A549 (cell line): ENCODE data around the gene STAU1. TPM values are rescaled to one million over a fixed set of nuclear protein-coding genes. Genes with fewer than 3 reads are reported as not detected.

Experiments
- ATAC-seq, 2 experiments: fragments of 200-7000 bp in 1 of 2; fragments of >200 bp in 1 of 2; cut with Nextera tagmentation in 1 of 2; cut with Tn5 transposase in 1 of 2; 3 replicates each; pipeline versions ENCODE4 v1.8.0 to v1.9.1; 2018 to 2020; ENCODE audit warnings: mild to moderate bottlenecking in 1 of 2, moderate library complexity in 1 of 2
- CTCF ChIA-PET: fragments of 300-600 bp; sonication (Branson Sonifier 250); formaldehyde crosslinking; extraction: SDS; loops from one replicate; lab custom pipeline; 2021; ENCODE audit warnings: antibody characterized with exemption, inconsistent platforms; lab: Yijun Ruan, JAX
- POLR2A ChIA-PET: fragments of 350-600 bp; formaldehyde crosslinking; extraction: SDS; loops from one replicate; lab custom pipeline; 2021; ENCODE audit warnings: antibody characterized with exemption, inconsistent platforms; lab: Yijun Ruan, JAX
- DNase-seq, 2 experiments: peaks; one replicate each; pipeline versions ENCODE4 v3.0.0 to v3.0.0-alpha.2; 2011 to 2016; ENCODE audit warnings: low read depth in 1 of 2, low spot score in 1 of 2
- FAIRE-seq: peaks from 2 replicates; lab custom pipeline; 2011; peaks lifted over from hg19 to GRCh38; lab: Jason Lieb, UNC
- H3K27ac ChIP-seq, 2 experiments: fragments of >200 bp; sonication (Bioruptor Twin); formaldehyde crosslinking; 3 replicates each; pipeline ENCODE4 v1.5.1; 2016 to 2017
- H3K4me1 ChIP-seq: fragments of >200 bp; sonication (Bioruptor Twin); formaldehyde crosslinking; 3 replicates; pipeline ENCODE4 v1.6.1; 2016
- H3K4me2 ChIP-seq: fragments of >200 bp; sonication (Bioruptor Twin); formaldehyde crosslinking; 3 replicates; pipeline ENCODE4 v1.6.1; 2016
- H3K4me3 ChIP-seq: fragments of >200 bp; sonication (Bioruptor Twin); formaldehyde crosslinking; 3 replicates; pipeline ENCODE4 v1.5.1; 2016
- H3K9me3 ChIP-seq: fragments of >200 bp; sonication (Bioruptor Twin); formaldehyde crosslinking; 3 replicates; pipeline ENCODE4 v1.6.1; 2016
- BCL3 ChIP-seq: fragments of >200 bp; sonication (Bioruptor Twin); formaldehyde crosslinking; IDR thresholded peaks from 3 replicates; pipeline ENCODE4 v1.6.1; 2016
- BHLHE40 ChIP-seq: IDR thresholded peaks from 2 replicates; pipeline ENCODE4 v1.6.1; 2012; ENCODE audit warnings: low read depth, low read length, inconsistent platforms
- CBX2 ChIP-seq: fragments of 200-600 bp; sonication (generic); IDR thresholded peaks from 2 replicates; pipeline ENCODE4 v1.6.1; 2016; ENCODE audit warnings: low read depth, mild to moderate bottlenecking, borderline replicate concordance
- CBX8 ChIP-seq: fragments of 200-600 bp; sonication (generic); IDR thresholded peaks from 2 replicates; pipeline ENCODE4 v1.6.1; 2016
- CEBPB ChIP-seq, 2 experiments: fragments of >200 bp in 1 of 2; sonication (Bioruptor Twin) in 1 of 2; formaldehyde crosslinking in 1 of 2; IDR thresholded peaks; 2 replicates each; pipeline ENCODE4 v1.6.1; 2012 to 2016
- CHD2 ChIP-seq: fragments of 150-350 bp; IDR thresholded peaks from 2 replicates; pipeline ENCODE4 v1.6.1; 2014; ENCODE audit warnings: low read length; ENCODE audit not compliant: partially characterized antibody
- EHF ChIP-seq: fragments of 250-450 bp; sonication (Bioruptor Pico); IDR thresholded peaks from 2 replicates; pipeline ENCODE4 v1.5.0; 2020; ENCODE audit warnings: mild to moderate bottlenecking
- EHMT2 ChIP-seq: fragments of 200-600 bp; sonication (generic); IDR thresholded peaks from 2 replicates; pipeline ENCODE4 v1.6.1; 2016; ENCODE audit warnings: antibody characterized with exemption, low read depth, mild to moderate bottlenecking, moderate library complexity
- ESRRA ChIP-seq: fragments of 150-350 bp; IDR thresholded peaks from 2 replicates; pipeline ENCODE4 v1.6.1; 2014; ENCODE audit warnings: mild to moderate bottlenecking, low read length, borderline replicate concordance
- FOSB ChIP-seq: fragments of 250-450 bp; sonication (Bioruptor Pico); IDR thresholded peaks from 2 replicates; pipeline ENCODE4 v1.5.0; 2020; ENCODE audit warnings: mild to moderate bottlenecking, moderate library complexity
- FOXS1 ChIP-seq: fragments of 250-450 bp; sonication (Bioruptor Pico); IDR thresholded peaks from 2 replicates; pipeline ENCODE4 v1.5.0; 2020; ENCODE audit warnings: mild to moderate bottlenecking, moderate library complexity
- HDAC2 ChIP-seq: fragments of 200-600 bp; sonication (generic); IDR thresholded peaks from 2 replicates; pipeline ENCODE4 v1.6.1; 2016
- HEYL ChIP-seq: fragments of 250-450 bp; sonication (Bioruptor Pico); IDR thresholded peaks from 2 replicates; pipeline ENCODE4 v1.8.0; 2021; ENCODE audit warnings: mild to moderate bottlenecking, moderate library complexity
- HOXB13 ChIP-seq: fragments of 250-450 bp; sonication (Bioruptor Pico); IDR thresholded peaks from 2 replicates; pipeline ENCODE4 v1.5.0; 2020; ENCODE audit warnings: low read depth, mild to moderate bottlenecking, moderate library complexity
- HOXB5 ChIP-seq: fragments of 250-450 bp; sonication (Bioruptor Pico); IDR thresholded peaks from 2 replicates; pipeline ENCODE4 v1.5.0; 2020; ENCODE audit warnings: mild to moderate bottlenecking, moderate library complexity
- JUN ChIP-seq, 2 experiments: fragments of >200 bp; sonication (Bioruptor Twin); formaldehyde crosslinking; IDR thresholded peaks; 2 replicates in 1 of 2; 3 replicates in 1 of 2; pipeline ENCODE4 v1.6.1; 2016 to 2017
- JUNB ChIP-seq: fragments of >200 bp; sonication (Bioruptor Twin); formaldehyde crosslinking; IDR thresholded peaks from 2 replicates; pipeline ENCODE4 v1.6.1; 2016
- KDM1A ChIP-seq: fragments of 200-600 bp; sonication (generic); IDR thresholded peaks from 2 replicates; pipeline ENCODE4 v1.6.1; 2016; ENCODE audit warnings: low read depth, mild to moderate bottlenecking
- KDM5A ChIP-seq: fragments of 200-600 bp; sonication (generic); IDR thresholded peaks from 2 replicates; pipeline ENCODE4 v1.6.1; 2016; ENCODE audit warnings: antibody characterized with exemption, mild to moderate bottlenecking
- MAFK ChIP-seq: fragments of 450-650 bp; IDR thresholded peaks from 2 replicates; pipeline ENCODE4 v1.6.1; 2014; ENCODE audit not compliant: partially characterized antibody
- MAZ ChIP-seq: fragments of 150-350 bp; IDR thresholded peaks from 2 replicates; pipeline ENCODE4 v1.6.1; 2014; ENCODE audit warnings: antibody characterized with exemption, low read depth, low read length, borderline replicate concordance
- NFE2L2 ChIP-seq: fragments of 150-350 bp; conservative IDR thresholded peaks from 2 replicates; pipeline ENCODE4 v1.6.1; 2014; ENCODE audit warnings: low read length
- NPAS2 ChIP-seq: fragments of 250-450 bp; sonication (Bioruptor Pico); IDR thresholded peaks from 2 replicates; pipeline ENCODE4 v1.8.0; 2022; ENCODE audit warnings: mild to moderate bottlenecking, moderate library complexity, borderline replicate concordance
- POLR2A ChIP-seq: IDR thresholded peaks from 2 replicates; pipeline ENCODE4 v1.6.1; 2012; ENCODE audit warnings: mild to moderate bottlenecking, low read length
- POLR2AphosphoS2 ChIP-seq: conservative IDR thresholded peaks from 2 replicates; pipeline ENCODE4 v1.6.1; 2012; ENCODE audit warnings: low read length, improper control_type of control experiment, inconsistent platforms
- RAD21 ChIP-seq, 2 experiments: fragments of >200 bp in 1 of 2; sonication (Bioruptor Twin) in 1 of 2; formaldehyde crosslinking in 1 of 2; IDR thresholded peaks in 1 of 2; conservative IDR thresholded peaks in 1 of 2; 2 replicates in 1 of 2; 3 replicates in 1 of 2; pipeline ENCODE4 v1.6.1; 2012 to 2018; ENCODE audit warnings: inconsistent platforms in 1 of 2
- RARB ChIP-seq: fragments of 250-450 bp; sonication (Bioruptor Pico); IDR thresholded peaks from 2 replicates; pipeline ENCODE4 v1.8.0; 2021; ENCODE audit warnings: mild to moderate bottlenecking, moderate library complexity
- RFX5 ChIP-seq: fragments of 450-650 bp; IDR thresholded peaks from 2 replicates; pipeline ENCODE4 v1.7.1; 2014; ENCODE audit warnings: antibody characterized with exemption, mild to moderate bottlenecking, moderate library complexity
- RNF2 ChIP-seq: fragments of 200-600 bp; sonication (generic); IDR thresholded peaks from 2 replicates; pipeline ENCODE4 v1.6.1; 2016; ENCODE audit warnings: low read depth, mild to moderate bottlenecking, antibody characterized with exemption, moderate library complexity, borderline replicate concordance
- SMC3 ChIP-seq: fragments of >200 bp; sonication (Bioruptor Twin); formaldehyde crosslinking; IDR thresholded peaks from 3 replicates; pipeline ENCODE4 v1.6.1; 2018; ENCODE audit warnings: inconsistent platforms
- TFCP2L1 ChIP-seq: fragments of 250-450 bp; sonication (Bioruptor Pico); IDR thresholded peaks from 2 replicates; pipeline ENCODE4 v1.5.0; 2021; ENCODE audit warnings: mild to moderate bottlenecking
- TP53 ChIP-seq: fragments of 250-450 bp; sonication (Bioruptor Pico); IDR thresholded peaks from 2 replicates; pipeline ENCODE4 v1.5.0; 2021; ENCODE audit warnings: mild to moderate bottlenecking, moderate library complexity
- ZFP36 ChIP-seq: fragments of 450-650 bp; IDR thresholded peaks from 2 replicates; pipeline ENCODE4 v1.6.1; 2014; ENCODE audit warnings: borderline replicate concordance; ENCODE audit not compliant: partially characterized antibody
- WGBS: methylation state at CpG from one replicate; pipeline ENCODE4 v1.1.6; 2017; ENCODE audit errors: missing lambda C conversion rate; 5-methylcytosine and 5-hydroxymethylcytosine counted together
- polyA minus RNA-seq: library from RNA; depleted of rRNA, polyadenylated mRNA; stranded (reverse); fragments of >200 nt; gene quantifications from 2 replicates; pipeline ENCODE4 v1.2.3, GENCODE V29; 2011; rRNA and poly(A)+ RNA removed
- polyA plus RNA-seq, 4 experiments: library from polyadenylated mRNA; depleted of rRNA in 3 of 4; stranded (reverse); fragments of >200 nt; fragmentation: RNase III in 1 of 4; extraction: RNeasy Plus Mini Kit Qiagen cat#74134 plus additional on column Dnase treatment in 1 of 4; gene quantifications; 2 replicates in 3 of 4; 3 replicates in 1 of 4; pipeline ENCODE4 v1.2.3, GENCODE V29; 2011 to 2017
- TF ChIP-seq, protein P1 (sequence below): fragments of 450-650 bp; IDR thresholded peaks from 2 replicates; pipeline ENCODE4 v1.6.1; 2014; ENCODE audit warnings: antibody characterized with exemption
- TF ChIP-seq, protein P2 (sequence below): IDR thresholded peaks from 2 replicates; pipeline ENCODE4 v1.6.1; 2012
- TF ChIP-seq, protein P3 (sequence below): fragments of 250-450 bp; sonication (Bioruptor Pico); IDR thresholded peaks from 2 replicates; pipeline ENCODE4 v1.5.0; 2020; ENCODE audit warnings: low read depth, mild to moderate bottlenecking, moderate library complexity
- TF ChIP-seq, protein P4 (sequence below): fragments of 150-350 bp; IDR thresholded peaks from 2 replicates; pipeline ENCODE4 v1.6.1; 2014; ENCODE audit warnings: low read depth, mild to moderate bottlenecking, low read length

Gene STAU1
- polyA plus RNA-seq (2011; rRNA removed) (74.7 and 76.4 TPM in 2 replicates), polyA plus RNA-seq (2017; fragmentation: RNase III; extraction: RNeasy Plus Mini Kit Qiagen cat#74134 plus additional on column Dnase treatment) (59.6 to 64.0 TPM (median 60.8 TPM) in 3 replicates), polyA minus RNA-seq (46.8 and 50.9 TPM in 2 replicates)
- polyA plus RNA-seq (2012; cell fraction: cytosol; rRNA removed): 30.7 and 32.5 TPM in 2 replicates
- 18.4 and 27.6 TPM in 2 replicates for polyA plus RNA-seq (2012; cell fraction: nucleus; rRNA removed)

DNA sequence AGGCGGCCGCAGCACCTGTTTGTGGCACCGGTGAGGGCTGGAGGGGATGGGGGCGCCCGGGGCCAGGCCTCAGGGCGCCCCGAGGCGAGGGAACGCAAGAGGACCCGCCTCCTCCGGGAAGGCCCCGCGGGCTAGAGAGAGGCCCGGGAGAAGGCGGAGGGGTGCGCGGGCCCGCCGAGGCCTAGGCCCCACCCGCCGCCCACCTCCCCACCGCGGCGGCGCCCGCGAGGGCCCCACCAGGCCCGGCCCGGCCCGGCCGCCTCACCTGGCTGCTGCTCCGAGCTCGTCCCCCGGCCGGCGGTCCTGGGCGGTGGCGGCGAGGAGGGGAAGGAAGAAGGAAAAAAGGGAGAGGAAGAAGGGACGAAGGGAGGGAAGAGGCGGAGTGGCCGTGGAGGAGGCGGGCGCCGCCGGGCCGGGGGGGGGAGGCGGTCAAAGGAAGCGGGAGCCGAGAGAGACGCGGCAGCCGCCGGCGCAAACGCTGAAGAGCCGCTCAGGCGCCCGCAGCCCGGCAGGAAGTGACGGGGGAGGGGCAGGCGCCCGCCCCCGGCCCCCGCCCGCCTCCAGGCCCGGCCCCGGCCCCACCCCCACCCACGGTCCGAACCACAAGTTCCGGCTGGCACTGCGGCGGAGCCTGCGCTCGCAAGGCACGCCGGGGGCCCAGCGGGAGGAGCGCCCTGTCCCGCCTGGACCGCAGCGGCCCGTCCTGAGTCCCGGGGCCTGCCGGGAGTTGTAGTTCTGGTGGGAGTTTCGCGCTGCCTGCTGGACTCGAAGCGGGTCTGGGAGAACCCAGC, at the start of gene STAU1:
Gene STAU1 (minus strand): TSS at position 484 of the 791 bp plus-strand sequence. CDS start 22,133 bp downstream, outside the sequence.
- Histone ChIP-seq H3K4me2 (peak within 1 kb of the TSS; percentile 85), H3K9me3 (no peaks in the 10 kb centered on the region), H3K4me1 (peaks cover 35% of the 10 kb centered on the region), H3K27ac (peak within 1 kb of the TSS; percentile 98 to 99), H3K4me3 (peak within 1 kb of the TSS; percentile 93)
- FAIRE-seq (no peak), DNase-seq (peak; percentile 96), ATAC-seq (peak; percentile 97 to 99)
- CTCF ChIA-PET: interaction anchor here (1.7 to 2.2 kb wide), 2 partner anchors 29 to 55 kb away, joined by 10 to 13 read pairs; no protein-coding TSS in a partner anchor
- POLR2A ChIA-PET: interaction anchor here (1.0 to 2.6 kb wide), 3 partner anchors 9 to 141 kb away, joined by 4 to 12 read pairs (median 4); partner anchors contain the start of gene DDX27
- 2% methylated on average over 31 of the region's 89 CpGs for WGBS
- TF ChIP-seq FOXS1 (no peak), ZFP36 (no peak), ESRRA (no peak), KDM5A (no peak), BCL3 (peak; percentile 79; the same call in 2 of the 3 replicates), MAFK (no peak), NFE2L2 (no peak), RNF2 (no peak), JUNB (no peak), SMC3 (no peak), TFCP2L1 (CRISPR knock-in tag) (no peak), BHLHE40 (no peak), RAD21 (conservative IDR thresholded peaks at IDR 0.05 in 1 of 2, IDR thresholded peaks at IDR 0.05 in 1 of 2) (no peak), HEYL (CRISPR knock-in tag) (no peak), HOXB5 (CRISPR knock-in tag) (0 out of 2 replicates have a peak, but pooled peaks have one; percentile 31), KDM1A (no peak), CEBPB (IDR thresholded peaks at IDR 0.05) (no peak), TP53 (CRISPR knock-in tag) (no peak), HDAC2 (no peak), POLR2A (peak; percentile 68), EHF (no peak), CBX8 (no peak), EHMT2 (no peak), NPAS2 (CRISPR knock-in tag) (no peak), CBX2 (no peak), RFX5 (no peak), HOXB13 (no peak), JUN (IDR thresholded peaks at IDR 0.05) (peak; percentile 72 to 93; a peak in 4 of 5 replicates), CHD2 (no peak), FOSB (CRISPR knock-in tag) (no peak), MAZ (no peak), RARB (CRISPR knock-in tag) (no peak), POLR2AphosphoS2 (no peak)
- TF ChIP-seq, protein P1, sequence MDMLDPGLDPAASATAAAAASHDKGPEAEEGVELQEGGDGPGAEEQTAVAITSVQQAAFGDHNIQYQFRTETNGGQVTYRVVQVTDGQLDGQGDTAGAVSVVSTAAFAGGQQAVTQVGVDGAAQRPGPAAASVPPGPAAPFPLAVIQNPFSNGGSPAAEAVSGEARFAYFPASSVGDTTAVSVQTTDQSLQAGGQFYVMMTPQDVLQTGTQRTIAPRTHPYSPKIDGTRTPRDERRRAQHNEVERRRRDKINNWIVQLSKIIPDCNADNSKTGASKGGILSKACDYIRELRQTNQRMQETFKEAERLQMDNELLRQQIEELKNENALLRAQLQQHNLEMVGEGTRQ: no peak
- TF ChIP-seq, protein P2, sequence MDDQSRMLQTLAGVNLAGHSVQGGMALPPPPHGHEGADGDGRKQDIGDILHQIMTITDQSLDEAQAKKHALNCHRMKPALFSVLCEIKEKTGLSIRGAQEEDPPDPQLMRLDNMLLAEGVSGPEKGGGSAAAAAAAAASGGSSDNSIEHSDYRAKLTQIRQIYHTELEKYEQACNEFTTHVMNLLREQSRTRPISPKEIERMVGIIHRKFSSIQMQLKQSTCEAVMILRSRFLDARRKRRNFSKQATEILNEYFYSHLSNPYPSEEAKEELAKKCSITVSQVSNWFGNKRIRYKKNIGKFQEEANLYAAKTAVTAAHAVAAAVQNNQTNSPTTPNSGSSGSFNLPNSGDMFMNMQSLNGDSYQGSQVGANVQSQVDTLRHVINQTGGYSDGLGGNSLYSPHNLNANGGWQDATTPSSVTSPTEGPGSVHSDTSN: no peak
- TF ChIP-seq, protein P3, sequence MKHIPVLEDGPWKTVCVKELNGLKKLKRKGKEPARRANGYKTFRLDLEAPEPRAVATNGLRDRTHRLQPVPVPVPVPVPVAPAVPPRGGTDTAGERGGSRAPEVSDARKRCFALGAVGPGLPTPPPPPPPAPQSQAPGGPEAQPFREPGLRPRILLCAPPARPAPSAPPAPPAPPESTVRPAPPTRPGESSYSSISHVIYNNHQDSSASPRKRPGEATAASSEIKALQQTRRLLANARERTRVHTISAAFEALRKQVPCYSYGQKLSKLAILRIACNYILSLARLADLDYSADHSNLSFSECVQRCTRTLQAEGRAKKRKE (CRISPR knock-in tag): no peak
- TF ChIP-seq, protein P4, sequence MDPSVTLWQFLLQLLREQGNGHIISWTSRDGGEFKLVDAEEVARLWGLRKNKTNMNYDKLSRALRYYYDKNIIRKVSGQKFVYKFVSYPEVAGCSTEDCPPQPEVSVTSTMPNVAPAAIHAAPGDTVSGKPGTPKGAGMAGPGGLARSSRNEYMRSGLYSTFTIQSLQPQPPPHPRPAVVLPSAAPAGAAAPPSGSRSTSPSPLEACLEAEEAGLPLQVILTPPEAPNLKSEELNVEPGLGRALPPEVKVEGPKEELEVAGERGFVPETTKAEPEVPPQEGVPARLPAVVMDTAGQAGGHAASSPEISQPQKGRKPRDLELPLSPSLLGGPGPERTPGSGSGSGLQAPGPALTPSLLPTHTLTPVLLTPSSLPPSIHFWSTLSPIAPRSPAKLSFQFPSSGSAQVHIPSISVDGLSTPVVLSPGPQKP: no peak
